ENCODE results near the gene TRIM43B. TPM values are rescaled to one million over a fixed set of nuclear protein-coding genes. Genes with fewer than 3 reads are reported as not detected.
A peak's percentile ranks its signal among the peaks of the same experiment; 100 is the strongest.
"Not testable (repeated sequence)": the region's sequence is repeated elsewhere in the genome, so short reads cannot be mapped to it uniquely, and the experiment has no call there.

Gene TRIM43B
- total RNA-seq, 1 donor from 2014 or later = not detected

- H3K27ac ChIP-seq; H3K36me3 ChIP-seq; H3K27me3 ChIP-seq; H3K4me3 ChIP-seq; intact Hi-C loops (cut with DNase I); DNase-seq (ENCODE audit: low spot score in 2 of 2); H3K4me1 ChIP-seq; H3K9me3 ChIP-seq: not testable (repeated sequence)
These were observed 21.3 kb downstream of the TRIM43B start for GRCh38 chr2:95463292-95463691.

GRCh38 chr2:95445317-95445716 lies 39.2 kb downstream of the TRIM43B start:
- H3K4me3 ChIP-seq; DNase-seq (ENCODE audit: low spot score in 2 of 2); H3K27ac ChIP-seq; H3K9me3 ChIP-seq; H3K4me1 ChIP-seq; H3K36me3 ChIP-seq; H3K27me3 ChIP-seq; intact Hi-C loops (cut with DNase I): not testable (repeated sequence)

DNA sequence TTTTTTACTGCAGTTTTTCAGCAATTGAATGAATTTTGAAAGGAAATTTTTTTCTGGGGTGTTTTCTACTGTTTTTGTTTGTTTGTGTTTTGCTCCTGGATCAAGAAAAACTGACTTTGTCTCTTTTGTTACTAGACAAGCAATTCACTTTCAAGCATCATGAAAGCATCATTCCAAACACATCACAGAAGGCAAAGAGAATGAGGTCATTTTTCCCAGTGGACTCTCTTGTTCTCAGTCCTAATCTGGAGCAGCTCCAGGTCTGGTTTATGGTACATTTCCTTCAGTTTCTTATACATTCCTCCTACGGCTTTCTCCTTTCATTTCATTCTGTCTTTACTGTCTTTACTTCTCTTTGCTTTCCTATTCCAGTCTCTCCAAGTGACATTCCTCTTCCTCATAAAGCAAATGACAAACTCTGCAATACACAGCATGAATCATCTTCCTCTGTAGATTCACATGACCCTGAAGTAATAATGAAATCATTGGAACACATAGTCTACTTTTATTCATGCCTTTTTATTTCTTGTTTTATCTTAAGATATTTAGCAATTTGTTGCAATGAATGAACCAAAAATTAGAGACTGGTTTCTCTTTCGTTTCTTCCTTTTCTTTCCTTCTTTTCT lies 42.0 kb downstream of the TRIM43B start:
- not testable (repeated sequence) for H3K4me3 ChIP-seq

DNA sequence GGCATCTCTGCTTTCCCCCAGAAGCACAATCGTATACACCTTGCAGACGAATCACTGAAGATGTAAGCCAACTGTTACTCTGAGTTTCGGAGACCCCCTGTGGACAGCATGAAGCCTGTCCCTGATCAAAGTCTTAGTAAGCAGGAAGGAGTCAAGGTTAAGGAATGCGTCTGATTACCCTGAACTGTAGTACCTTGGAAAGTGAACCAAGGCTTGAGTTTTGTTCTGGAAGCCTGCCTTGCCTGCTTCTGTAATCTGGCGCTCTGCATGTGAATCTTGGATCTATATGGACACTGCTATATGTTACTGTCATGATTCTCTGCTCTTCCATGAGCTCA lies 48.7 kb downstream of the TRIM43B start:
- intact Hi-C loops (cut with DNase I); H3K36me3 ChIP-seq: not testable (repeated sequence)

More for the DNA sequence above, 42.0 kb downstream of the TRIM43B start:
- H3K36me3 ChIP-seq; H3K4me1 ChIP-seq; intact Hi-C loops (cut with DNase I); H3K9me3 ChIP-seq; H3K27ac ChIP-seq; DNase-seq (ENCODE audit: low spot score in 2 of 2); H3K27me3 ChIP-seq: not testable (repeated sequence)

DNA sequence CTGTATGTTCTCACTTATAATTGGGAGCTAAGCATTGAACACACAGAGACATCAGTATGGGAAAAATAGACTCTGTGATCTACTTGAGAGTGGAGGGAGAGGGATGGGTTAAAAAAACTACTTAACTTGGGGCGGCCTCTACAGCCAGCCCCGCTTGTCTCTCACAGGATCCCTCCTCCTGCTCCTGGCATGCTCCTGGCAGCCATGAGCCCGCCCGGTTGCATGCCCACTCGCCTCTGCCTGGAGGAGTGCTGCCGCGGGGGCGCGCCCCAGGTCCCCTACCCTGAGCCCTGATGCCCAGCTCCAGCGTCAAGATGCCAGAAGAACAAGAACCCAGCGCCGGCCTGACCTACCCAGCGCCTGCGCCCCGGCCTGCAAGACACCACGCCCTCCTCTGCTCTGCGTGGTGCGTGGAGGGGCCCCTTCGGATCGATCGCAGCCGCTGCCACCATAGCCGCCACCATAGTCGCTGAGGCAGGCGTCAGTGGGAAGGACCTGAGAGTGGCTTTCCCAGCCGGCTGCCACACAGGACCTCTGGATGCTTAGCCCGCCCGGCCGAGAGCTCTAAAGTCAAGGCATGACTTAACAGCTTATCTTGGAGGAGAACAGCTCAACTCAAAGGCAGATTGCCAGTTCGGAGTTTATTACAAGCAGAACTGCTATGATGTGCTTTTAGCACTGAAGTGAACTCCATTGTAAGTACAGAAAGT lies 49.2 kb downstream of the TRIM43B start:
- DNase-seq (ENCODE audit: low spot score in 2 of 2); H3K9me3 ChIP-seq; H3K36me3 ChIP-seq; H3K4me3 ChIP-seq; intact Hi-C loops (cut with DNase I); H3K27me3 ChIP-seq; H3K27ac ChIP-seq; H3K4me1 ChIP-seq: not testable (repeated sequence)

More for the DNA sequence above, 48.7 kb downstream of the TRIM43B start:
- not testable (repeated sequence) for H3K27me3 ChIP-seq; H3K27ac ChIP-seq; H3K4me1 ChIP-seq; H3K9me3 ChIP-seq; DNase-seq (ENCODE audit: low spot score in 2 of 2); H3K4me3 ChIP-seq

DNA sequence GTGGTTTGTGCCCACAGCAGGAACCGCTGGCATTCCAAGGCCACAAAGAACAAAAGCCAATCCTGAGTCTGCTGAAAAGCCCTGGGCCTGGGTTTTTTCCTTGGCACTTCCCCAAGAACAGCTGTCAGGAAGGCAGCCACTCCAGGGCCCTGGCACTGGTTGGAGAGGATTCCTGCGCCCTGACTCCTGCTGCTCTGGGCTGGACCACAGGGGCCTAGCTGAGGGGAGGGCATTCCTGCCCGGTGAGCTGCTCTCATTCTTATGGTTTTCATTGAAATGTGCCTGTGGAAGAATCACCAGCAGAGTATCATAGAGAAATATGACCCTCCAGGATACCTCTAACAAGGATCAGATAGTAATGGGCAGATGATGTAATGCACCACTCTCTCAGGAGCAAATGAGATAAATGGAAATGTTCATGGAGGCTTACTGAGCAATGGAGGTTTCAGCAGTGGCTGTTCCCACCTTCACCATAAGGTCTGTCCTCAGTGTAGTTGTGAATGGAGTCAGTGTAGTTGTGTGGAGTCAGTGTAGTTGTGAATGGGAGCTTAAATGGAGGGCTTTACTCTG lies 50.0 kb downstream of the TRIM43B start:
- peak; percentile 14 to 91 for DNase-seq (ENCODE audit: low spot score in 2 of 2)
- H3K9me3 ChIP-seq; H3K27ac ChIP-seq; H3K4me3 ChIP-seq; intact Hi-C loops (cut with DNase I); H3K36me3 ChIP-seq; H3K27me3 ChIP-seq; H3K4me1 ChIP-seq: not testable (repeated sequence)

DNA sequence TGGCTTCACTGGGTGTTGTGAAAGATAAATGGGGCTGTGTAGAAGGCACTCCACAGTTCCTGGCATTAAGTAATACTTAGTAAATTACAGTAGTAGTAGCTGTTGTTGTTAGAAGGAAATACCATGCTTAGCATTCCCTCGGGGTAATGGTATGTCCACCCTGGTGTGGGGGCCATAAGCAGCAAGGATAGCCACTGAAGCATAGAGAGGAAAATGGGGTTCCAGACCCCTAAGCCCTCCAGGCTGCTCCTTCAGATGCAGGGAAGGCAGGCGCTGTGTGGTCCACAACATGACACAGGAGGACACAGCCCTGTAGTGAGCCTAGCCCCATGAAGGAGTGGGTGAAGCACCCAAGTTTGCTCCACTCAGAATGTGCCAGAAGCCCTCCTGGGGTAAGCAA lies 50.6 kb downstream of the TRIM43B start:
- H3K36me3 ChIP-seq; H3K27me3 ChIP-seq; intact Hi-C loops (cut with DNase I); H3K4me3 ChIP-seq; H3K4me1 ChIP-seq; H3K9me3 ChIP-seq: not testable (repeated sequence)
- peak in 1 of 2 donors; percentile 45 for DNase-seq (ENCODE audit: low spot score in 2 of 2)
- H3K27ac ChIP-seq = peak overlapping the region in 1 of 2 donors; percentile 43

GRCh38 chr2:95433373-95433772 lies 51.2 kb downstream of the TRIM43B start:
- H3K27ac ChIP-seq; H3K4me3 ChIP-seq; H3K27me3 ChIP-seq; H3K4me1 ChIP-seq; H3K36me3 ChIP-seq; DNase-seq (ENCODE audit: low spot score in 2 of 2); intact Hi-C loops (cut with DNase I); H3K9me3 ChIP-seq: not testable (repeated sequence)

DNA sequence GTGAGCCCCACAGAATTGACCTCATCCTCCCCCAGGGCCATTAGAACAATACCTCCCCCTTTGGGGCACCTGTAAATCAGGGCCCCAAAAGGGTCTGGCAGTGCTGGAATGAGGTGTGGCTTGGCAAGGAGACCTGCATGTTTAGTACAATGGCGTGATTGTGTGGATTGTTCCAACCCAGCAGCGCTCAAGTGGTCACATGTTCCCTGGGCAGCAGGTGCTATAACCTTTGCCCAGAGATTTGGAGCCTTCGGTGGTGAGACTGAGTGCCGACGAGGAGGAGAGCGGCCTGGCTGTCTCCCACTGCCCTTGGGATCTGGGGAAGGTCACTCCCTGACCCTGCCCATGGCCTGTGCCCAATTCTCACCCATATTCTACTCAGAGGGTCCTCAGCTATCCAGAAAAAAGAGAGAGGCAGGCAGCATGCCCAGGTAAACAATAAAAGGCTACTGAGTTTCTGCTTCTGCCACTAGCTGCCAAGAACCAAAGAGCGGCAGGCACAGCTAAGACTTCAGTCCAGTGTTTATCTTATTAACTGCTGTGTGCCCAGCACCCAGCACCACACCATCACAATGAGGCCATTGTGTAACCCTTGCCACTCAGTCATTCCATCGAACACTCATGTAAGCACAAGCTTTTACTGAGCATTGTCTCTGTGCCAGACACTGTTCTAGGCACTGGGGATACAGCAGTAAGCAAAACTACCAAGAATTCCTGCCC lies 54.6 kb downstream of the TRIM43B start:
- H3K27me3 ChIP-seq; DNase-seq (ENCODE audit: low spot score in 2 of 2); H3K36me3 ChIP-seq; intact Hi-C loops (cut with DNase I); H3K4me3 ChIP-seq; H3K9me3 ChIP-seq; H3K27ac ChIP-seq; H3K4me1 ChIP-seq: not testable (repeated sequence)

- H3K27ac ChIP-seq; DNase-seq (ENCODE audit: low spot score in 2 of 2); H3K4me1 ChIP-seq; H3K36me3 ChIP-seq; H3K9me3 ChIP-seq; H3K27me3 ChIP-seq; intact Hi-C loops (cut with DNase I); H3K4me3 ChIP-seq: not testable (repeated sequence)
These were observed 57.2 kb downstream of the TRIM43B start for GRCh38 chr2:95427196-95427867.

Other genes with a start within 250 kb of the TRIM43B start
- gene PROM2, start 210.3 kb downstream of the TRIM43B start, total RNA-seq = not detected
- 5.2 TPM for gene KCNIP3, start 187.4 kb downstream of the TRIM43B start, total RNA-seq
- gene FAHD2A, start 82.0 kb downstream of the TRIM43B start, total RNA-seq = 54.0 TPM
- not detected for gene TRIM43, start 107.2 kb upstream of the TRIM43B start, total RNA-seq

Measured in ascending aorta (tissue), 2 donors.